GM12865 (cell line): ENCODE measurements around the gene TUT4.
"Not testable (repeated sequence)": the region's sequence is repeated elsewhere in the genome, so short reads cannot be mapped to it uniquely, and the experiment has no call there.

Experiments used
- DNase-seq: peaks from one replicate; pipeline ENCODE4 v3.0.0; 2010; ENCODE audit warnings: low read depth
- H3K4me3 ChIP-seq: 2 replicates; pipeline ENCODE4 v1.5.1; 2011; ENCODE audit warnings: mild to moderate bottlenecking, low read depth, low read length, control low read depth
- TF ChIP-seq, protein P1 (sequence below): IDR thresholded peaks from 2 replicates; pipeline ENCODE4 v1.5.1; 2011; ENCODE audit warnings: low read length, control low read depth, low read depth, inconsistent platforms; ENCODE audit not compliant: insufficient read depth; ENCODE audit errors: missing control alignments

Gene TUT4

DNA sequence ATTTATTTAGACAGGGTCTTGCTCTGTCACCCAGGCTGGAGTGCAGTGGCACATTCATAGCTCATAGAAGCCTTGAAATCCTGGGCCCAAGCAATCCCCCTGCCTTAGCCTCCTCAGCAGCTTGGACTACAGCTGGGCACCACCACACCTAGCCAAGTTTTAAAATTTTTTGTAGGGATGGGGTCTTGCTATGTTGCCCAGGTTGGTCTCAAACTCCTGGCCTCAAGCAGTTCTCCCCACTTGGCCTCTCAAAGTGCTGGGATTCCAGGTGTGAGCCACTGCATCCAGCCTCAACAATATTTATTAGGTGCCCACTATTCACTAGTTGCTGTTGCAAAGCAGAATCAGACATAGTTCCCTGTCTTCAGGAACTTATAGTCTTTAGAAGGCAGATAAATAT is 35.1 kb upstream of the TUT4 start:
- TF ChIP-seq, protein P1, sequence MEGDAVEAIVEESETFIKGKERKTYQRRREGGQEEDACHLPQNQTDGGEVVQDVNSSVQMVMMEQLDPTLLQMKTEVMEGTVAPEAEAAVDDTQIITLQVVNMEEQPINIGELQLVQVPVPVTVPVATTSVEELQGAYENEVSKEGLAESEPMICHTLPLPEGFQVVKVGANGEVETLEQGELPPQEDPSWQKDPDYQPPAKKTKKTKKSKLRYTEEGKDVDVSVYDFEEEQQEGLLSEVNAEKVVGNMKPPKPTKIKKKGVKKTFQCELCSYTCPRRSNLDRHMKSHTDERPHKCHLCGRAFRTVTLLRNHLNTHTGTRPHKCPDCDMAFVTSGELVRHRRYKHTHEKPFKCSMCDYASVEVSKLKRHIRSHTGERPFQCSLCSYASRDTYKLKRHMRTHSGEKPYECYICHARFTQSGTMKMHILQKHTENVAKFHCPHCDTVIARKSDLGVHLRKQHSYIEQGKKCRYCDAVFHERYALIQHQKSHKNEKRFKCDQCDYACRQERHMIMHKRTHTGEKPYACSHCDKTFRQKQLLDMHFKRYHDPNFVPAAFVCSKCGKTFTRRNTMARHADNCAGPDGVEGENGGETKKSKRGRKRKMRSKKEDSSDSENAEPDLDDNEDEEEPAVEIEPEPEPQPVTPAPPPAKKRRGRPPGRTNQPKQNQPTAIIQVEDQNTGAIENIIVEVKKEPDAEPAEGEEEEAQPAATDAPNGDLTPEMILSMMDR = no peak
- H3K4me3 ChIP-seq = no peak overlapping the region
- no peak for DNase-seq

GRCh38 chr1:52585474-52585873 is 32.6 kb upstream of the TUT4 start:
- TF ChIP-seq, protein P1 = no peak
- no peak overlapping the region for H3K4me3 ChIP-seq
- DNase-seq = no peak

DNA sequence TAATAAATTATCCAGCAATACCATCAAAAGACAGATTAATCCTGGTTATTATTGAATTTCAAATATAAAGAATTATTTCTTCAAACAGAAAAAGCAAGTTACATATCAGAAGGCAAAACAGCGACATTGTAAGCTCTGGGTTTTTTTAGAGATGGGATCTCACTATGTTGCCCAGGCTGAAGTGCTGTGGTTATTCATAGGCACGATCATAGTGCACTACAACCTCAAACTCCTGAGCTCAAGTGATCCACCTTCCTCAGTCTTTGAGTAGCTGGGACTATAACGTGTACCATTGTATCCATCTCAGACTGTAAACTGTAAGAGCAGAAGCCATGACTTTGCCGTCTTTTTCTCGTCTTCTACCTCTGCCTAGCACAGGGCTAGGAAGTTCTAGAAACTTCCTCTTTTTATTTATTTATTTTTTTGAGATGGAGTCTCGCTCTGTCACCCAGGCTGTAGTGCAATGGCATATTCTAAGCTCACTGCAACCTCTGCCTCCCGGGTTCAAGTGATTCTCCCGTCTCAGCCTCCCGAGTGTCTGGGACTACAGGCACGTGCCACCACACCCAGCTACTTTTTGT is 29.3 kb upstream of the TUT4 start:
- no peak for DNase-seq
- no peak overlapping the region for H3K4me3 ChIP-seq
- TF ChIP-seq, protein P1 = no peak

GRCh38 chr1:52580283-52580682 is 27.4 kb upstream of the TUT4 start:
- DNase-seq = no peak
- no peak overlapping the region for H3K4me3 ChIP-seq
- TF ChIP-seq, protein P1 = no peak

- no peak for DNase-seq
- TF ChIP-seq, protein P1 = no peak
- H3K4me3 ChIP-seq = no peak overlapping the region
Observed at GRCh38 chr1:52579415-52579814, 26.5 kb upstream of the TUT4 start.

GRCh38 chr1:52578066-52578465 is 25.2 kb upstream of the TUT4 start:
- not testable (repeated sequence) for DNase-seq, H3K4me3 ChIP-seq

DNA sequence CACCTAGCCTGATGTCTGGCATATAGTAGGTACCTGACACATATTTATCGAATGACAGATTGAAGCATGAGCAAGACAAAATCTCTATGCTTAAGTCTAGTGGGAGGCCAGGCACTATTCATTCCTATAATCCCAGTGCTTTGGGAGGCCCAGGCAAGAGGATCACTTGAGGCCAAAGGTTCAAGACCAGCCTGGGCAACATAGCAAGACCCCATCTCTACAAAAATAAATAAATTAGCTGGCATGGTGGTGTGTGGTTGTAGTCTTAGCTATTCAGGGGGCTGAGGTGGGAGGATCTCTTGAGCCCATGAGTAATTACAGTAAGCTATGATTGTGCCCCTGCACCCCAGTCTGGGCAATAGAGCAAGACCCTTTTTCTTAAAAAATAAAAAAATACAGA is 23.2 kb upstream of the TUT4 start:
- no peak for DNase-seq
- TF ChIP-seq, protein P1 = no peak
- H3K4me3 ChIP-seq = no peak overlapping the region
